GM19023 (cell line): ENCODE results near the gene SGCE.

ENCODE experiments used
- ATAC-seq: cut with Tn5 transposase; IDR thresholded peaks from one replicate; pipeline ENCODE4 v1.9.1; 2021; ENCODE audit warnings: mild to moderate bottlenecking, moderate library complexity; ENCODE audit not compliant: unreplicated experiment

The SGCE gene

GRCh38 chr7:94630855-94631254 lies 25.1 kb downstream of the SGCE start:
- no peak for ATAC-seq

DNA sequence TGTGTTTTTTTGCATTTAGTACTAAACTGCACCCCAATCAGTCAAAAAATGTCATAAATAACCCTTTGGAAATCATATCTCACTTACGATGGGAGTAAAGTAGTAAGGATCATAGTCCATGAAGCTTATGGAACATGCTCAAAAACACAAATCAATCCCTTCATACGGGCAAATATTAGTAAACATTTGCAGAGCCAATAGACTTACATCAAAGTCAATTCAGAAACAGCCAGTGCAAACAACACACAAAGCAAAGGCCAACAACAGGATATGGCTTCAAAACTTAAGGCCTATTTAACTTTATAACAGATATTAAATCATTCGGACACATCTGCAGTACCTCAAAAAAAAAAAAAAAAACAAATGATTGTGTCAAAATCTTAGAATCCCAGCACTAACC lies 32.1 kb downstream of the SGCE start:
- ATAC-seq, result no peak

- ATAC-seq, result no peak
Observed at GRCh38 chr7:94621120-94621519, 34.8 kb downstream of the SGCE start.

DNA sequence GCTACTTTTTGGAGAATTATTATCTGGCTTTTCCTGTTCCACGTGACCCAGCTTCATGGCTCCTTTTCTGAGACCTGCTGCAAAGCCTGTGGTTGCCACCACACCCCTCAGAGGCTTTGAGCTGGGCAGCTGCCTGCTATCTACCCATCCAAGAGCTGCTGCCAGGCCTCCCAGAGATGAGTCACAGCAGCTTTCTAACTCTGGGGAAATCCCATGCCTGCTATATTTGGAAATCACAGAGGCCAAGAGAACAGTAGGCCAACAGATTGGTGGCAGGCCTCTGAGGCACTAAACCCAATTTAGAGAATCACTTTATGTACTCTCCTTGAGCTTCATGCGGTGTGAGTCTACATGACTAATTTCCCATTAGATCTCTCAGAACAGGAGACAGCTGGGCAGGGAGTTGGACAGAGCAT lies 35.2 kb downstream of the SGCE start:
- peak; percentile 99 for ATAC-seq

DNA sequence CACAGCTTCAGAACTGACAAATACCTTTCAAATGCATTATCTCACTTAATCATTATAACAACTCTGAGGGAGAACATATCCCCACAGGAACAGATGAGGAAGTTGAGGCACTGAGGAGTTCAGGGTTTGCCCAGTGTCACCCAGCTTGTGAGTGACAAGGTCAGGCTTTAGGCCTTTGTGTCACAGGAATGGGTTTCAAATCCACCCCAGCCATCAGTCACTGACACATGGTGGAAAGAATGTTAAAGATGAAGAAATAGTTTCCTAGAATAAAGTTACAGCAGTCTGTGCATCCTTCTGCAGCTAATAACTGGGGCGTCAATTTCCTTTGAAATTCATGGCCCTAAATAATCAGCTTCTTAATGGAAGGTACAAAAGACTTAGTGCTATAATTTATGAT lies 37.8 kb downstream of the SGCE start:
- no peak for ATAC-seq

- ATAC-seq, result no peak
Observed at GRCh38 chr7:94616855-94617254, 39.1 kb downstream of the SGCE start.

DNA sequence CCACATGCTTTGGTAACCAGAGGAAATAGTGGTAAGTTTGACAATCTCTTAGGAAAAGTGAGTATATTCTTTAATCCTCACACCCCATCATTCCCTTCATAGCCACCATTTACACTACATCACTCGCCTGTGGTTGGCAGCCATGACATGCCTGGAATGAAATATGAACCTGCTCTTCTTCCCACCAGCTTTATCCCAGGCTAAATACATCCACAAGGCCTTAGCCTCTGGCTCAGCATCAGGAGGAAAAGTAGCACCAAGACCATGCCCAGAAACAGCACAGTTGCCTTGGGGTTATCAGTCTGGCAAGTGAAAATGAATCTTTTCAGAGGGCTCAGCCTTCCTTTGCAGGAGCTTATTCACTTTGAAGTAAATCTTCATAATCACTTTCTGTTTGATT lies 40.3 kb downstream of the SGCE start:
- no peak for ATAC-seq

DNA sequence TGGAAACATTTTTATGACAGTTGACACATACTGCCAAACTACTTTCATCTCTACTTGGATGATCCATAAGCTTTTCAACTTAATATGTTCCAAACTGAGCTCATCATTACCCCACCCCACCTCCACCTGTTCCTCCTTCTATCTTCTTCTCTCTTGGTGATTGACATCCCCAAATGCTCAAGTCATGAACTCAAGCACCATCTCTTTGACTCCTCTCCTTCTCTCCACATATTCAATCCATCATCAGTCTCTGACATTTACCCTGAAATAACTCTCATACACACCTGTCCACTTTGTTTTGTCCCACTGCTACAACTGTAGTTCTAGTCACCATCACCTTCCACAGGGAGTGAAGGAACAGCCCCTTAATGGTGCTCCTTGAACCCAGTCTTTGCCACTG lies 43.3 kb downstream of the SGCE start:
- no peak for ATAC-seq

DNA sequence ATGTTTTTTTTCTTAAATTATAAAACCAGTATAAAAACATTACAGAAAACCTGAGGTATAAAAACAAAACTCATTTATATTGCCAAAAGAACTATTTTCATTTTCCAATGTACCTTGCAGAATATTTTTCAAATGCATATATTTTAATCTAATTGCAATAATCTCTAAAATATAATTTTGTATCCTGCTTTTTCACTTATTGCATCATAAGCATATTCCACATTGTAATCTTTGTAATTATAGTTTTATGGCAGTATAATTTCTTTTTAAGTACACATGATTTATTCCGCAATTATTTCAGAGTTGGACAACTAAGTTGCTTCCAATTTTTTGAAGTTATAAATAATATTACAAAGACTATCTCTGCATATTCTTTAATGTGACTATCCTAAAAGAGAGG lies 43.7 kb downstream of the SGCE start:
- ATAC-seq, result no peak

DNA sequence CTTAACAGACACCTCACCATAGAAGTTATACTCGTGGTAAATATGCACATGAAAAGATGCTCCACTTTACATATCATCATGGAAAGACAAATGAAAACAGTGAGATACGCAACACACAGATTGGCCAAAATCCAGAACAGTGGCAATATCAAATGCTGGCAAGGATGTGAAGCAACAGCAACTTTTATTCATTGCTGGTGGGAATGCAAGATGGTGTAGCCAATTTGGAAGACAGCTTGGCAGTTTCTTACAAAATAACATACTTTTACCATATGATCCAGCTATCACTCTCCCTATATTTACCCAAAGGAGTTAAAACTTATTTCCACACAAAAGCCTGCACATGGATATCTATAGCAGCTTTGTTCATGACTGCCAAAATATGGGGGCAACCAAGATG lies 46.4 kb downstream of the SGCE start:
- ATAC-seq, result no peak

DNA sequence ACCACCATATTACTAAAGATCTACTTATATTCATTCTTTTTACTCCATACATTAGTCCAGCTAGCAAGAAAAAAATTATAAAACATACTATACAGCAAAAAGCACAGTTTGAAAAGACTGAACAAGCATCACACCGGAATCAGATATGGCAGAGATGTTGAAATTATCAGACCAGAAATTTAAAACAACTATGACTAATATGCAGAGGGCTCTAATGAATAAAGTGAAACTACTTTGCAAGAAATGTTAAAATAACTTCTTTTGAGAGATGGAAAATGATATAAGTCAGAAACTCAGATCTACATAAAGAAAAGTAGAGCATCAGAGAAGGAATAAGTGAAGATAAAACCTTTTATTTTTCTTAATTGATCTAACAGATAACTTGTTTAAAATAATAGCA lies 50.9 kb downstream of the SGCE start:
- ATAC-seq, result no peak

DNA sequence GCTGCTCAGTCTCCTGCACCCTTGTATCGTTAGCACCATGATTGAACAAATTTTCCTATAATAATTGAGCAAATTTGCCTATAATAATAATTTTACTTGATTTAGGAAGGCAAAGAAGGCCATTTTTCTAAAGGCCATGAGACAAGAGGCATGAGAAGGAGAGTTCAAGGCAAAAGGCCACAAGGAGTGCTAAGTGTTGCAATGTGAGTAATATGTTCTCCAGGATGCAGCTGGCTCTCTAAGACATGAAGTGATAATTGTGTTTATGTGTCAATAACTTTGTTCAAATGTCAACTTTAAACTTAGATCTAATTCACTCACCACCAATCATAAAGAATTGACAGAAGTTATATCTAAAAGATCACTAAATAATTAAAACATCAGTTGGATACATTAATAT lies 53.8 kb downstream of the SGCE start:
- ATAC-seq, result no peak

DNA sequence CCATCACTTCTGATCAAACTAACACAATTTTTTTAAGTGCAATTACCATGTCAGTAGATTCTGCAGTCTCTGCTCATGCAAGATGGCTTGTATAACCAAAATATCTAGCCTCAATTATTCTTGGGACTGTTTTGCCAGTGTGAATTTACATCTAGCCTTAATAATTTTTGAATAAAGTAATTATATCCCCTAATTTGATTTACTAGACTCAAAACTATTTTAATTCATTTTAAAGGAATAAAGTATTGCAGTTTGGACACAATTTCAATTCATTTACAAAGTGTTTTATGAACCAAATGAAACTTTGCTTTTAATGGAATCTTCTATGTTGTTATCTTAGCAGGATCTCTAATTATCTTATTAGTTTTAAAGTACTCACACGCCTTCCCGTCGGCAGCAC lies 55.7 kb downstream of the SGCE start:
- no peak for ATAC-seq

DNA sequence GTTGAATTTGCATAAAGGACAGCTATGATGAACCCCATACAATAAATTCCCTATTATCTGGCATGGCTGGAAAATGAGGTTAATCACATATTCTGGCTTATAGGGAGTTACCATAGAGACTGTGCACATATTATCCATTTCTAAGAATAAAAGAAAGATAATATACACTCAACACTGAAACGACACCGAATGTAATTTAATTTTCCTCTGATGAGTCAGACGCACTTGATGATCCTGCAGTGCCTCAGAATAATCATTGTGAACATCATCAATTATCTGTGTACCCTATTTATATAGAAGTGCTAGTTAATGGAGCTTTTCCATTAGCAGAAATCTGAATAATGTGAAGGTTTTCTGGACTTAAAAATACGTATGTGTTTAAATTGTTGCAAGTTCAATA lies 60.2 kb downstream of the SGCE start:
- ATAC-seq, result no peak

DNA sequence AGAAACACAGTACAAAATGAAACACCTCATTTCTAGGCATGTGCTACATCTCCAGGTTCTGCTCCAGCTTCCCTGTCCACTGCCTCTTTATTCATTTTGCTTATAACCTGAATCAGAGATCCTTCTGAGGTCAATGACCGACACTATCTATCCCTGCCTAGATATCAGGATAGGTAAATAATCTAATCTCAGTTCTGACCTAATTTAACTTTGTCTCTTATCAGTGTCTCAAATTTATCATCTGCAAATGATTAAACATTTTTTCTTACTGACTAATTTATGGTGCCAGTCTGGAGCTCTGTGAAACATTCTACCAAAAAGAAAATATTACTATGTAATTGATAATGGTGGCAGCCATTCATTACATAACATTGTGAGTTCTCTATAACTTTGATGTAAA lies 61.1 kb downstream of the SGCE start:
- ATAC-seq, result no peak

DNA sequence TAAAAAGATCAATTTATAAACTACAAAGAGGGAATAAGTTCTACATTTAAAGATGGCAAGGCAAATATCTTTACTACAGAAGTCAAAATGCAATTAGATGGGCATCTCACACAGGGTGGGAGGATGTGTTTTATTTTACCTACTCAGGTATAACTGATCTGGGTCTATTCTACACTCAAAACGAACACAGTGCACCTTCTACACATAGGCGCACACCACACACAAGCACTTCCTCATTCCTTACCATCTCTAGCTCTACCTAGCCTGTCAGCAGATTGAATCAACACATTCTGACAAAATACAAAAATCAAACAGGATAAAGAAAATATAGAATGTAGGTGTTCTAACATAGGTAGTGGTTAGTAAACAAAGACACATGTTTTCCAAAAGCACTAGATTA lies 64.8 kb downstream of the SGCE start:
- no peak for ATAC-seq

- ATAC-seq, result no peak
Observed at GRCh38 chr7:94590526-94591162, 65.3 kb downstream of the SGCE start.

- ATAC-seq, result no peak
Observed at GRCh38 chr7:94588075-94588474, 67.9 kb downstream of the SGCE start.

DNA sequence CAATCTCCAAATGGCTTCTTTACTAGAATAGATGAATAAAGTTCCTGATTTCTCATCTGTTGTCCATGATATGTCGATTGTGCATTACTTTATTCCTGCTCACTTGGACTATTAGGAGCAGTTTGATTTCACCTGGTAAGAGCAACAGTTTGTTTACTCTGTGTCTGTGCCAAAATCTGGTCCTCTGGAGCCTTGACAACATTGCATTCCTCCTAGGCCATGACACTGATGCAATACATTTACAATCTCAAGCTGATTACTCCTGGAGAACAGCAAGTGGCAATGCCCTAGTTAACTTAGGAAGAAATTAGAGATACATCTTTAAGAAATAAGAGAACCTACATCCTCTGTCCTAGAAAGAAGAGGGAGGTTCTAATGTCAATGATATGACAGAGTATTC lies 71.8 kb downstream of the SGCE start:
- no peak for ATAC-seq

GRCh38 chr7:94580601-94581000 lies 75.3 kb downstream of the SGCE start:
- no peak for ATAC-seq

DNA sequence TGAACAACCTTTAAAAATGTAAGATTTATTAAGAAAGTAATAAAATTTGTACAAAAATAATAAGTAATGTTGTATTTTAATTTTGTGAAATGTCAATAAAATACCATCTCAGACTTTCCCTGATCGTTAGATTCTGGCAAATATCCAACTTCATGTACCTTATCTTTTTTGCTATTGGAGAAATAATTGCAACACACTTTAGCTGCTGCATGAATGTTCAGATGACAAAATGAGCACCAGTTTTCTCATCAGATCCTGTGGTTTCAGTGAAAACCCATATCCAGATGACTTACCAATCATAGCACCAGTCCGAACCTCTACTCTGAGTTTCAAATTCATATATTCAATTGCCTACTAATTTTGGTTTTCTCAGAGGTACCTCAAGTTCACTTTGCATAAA lies 76.5 kb downstream of the SGCE start:
- ATAC-seq, result no peak

DNA sequence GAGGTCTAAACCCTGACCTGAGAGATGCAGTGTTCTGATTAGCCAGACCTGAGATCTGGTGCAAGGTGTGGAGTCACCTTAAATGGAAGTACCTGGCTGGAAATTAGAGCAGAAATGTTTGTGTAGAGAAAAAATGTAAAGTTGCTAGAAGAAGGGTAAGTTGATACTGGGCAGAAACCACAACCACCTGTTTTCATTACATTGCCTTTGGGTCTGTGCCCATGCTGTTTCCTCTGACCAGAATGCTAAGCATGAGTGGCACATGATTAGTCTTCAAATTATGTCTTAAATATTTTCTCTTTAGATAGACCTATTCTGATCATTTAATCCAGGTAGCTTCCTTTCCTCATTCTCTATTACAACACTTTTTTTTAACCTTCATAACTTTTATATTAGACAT lies 77.3 kb downstream of the SGCE start:
- no peak for ATAC-seq

DNA sequence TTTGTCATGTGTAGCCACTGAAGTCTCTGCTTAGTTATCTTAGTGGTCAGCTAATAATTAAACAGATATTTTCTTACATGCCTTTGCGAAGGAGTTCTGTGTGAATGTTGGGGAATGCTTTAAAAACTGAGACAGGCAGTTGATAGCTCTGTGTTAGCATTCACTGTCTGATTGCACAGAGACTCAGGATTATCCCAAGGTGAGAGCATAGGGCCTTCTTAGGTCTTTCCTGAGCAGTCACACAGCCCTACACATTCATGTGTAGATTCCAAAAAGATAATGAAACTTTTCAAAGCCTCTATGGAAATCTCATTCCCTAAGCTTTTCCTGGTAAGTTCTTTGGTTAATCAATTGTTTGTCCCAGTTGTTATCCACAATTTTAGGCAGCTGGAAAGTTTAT lies 78.6 kb downstream of the SGCE start:
- ATAC-seq, result no peak

DNA sequence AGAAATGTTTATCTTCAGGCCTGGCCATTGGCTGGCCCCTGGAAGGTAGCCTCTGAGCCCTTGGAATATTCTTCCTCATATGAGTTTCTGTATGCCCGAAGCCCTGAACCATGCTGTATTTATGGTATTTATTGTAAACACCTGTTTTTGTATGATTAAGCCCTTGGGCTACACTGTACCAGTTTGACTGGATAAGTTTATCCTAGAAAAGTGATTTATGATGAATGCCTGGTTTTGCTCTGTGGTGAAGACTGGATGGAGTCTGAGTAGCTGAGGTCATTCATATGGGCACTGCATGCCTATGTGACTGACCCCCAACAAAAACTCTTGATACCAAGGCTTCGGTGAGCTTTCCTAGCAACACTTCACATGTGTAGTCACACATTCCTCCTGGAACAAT lies 79.6 kb downstream of the SGCE start:
- ATAC-seq, result no peak
